HG03460 (cell line): Measurements from ENCODE around the gene APBB2.
"Not testable (repeated sequence)": the region's sequence is repeated elsewhere in the genome, so short reads cannot be mapped to it uniquely, and the experiment has no call there.

ENCODE experiments used
- ATAC-seq: cut with Tn5 transposase; IDR thresholded peaks from one replicate; pipeline ENCODE4 v1.9.1; 2021; ENCODE audit not compliant: unreplicated experiment

APBB2 gene

DNA sequence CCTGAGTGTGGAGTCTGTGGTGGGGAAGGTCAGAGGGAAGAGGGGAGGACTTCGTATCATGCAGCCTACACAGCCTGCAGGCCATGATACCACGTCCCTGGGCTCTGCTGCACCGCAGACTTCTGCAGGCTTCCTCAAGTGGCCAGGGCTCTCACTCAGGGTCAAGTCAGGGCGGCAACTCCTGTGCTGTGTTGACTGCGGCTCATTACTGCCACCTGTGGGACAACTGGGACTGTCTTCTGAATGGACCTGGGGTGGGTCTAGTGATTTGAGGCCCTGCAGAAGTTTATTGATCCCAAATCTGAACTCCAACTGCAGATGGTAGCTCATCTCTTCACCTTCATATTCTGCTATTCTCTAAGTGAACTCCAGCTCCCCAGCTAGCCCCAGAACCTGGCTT is 297.5 kb downstream of the APBB2 start:
- peak; percentile 79 for ATAC-seq

DNA sequence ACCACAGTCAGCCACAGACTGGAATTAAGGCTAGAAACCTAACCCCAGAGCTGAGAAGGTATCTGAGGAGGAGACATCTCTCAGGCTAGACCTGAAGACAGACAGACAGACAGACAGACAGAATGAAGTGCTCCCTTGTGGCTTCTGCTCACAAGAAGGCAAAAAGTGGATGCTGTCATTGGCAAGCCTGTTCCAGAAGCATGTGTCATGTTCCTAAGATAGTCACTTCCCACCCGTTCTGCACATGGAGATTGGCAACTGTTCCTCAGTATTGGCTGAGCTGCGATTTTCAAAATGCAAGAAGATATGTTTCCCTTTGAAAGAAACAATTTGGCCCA is 298.2 kb downstream of the APBB2 start:
- no peak for ATAC-seq

DNA sequence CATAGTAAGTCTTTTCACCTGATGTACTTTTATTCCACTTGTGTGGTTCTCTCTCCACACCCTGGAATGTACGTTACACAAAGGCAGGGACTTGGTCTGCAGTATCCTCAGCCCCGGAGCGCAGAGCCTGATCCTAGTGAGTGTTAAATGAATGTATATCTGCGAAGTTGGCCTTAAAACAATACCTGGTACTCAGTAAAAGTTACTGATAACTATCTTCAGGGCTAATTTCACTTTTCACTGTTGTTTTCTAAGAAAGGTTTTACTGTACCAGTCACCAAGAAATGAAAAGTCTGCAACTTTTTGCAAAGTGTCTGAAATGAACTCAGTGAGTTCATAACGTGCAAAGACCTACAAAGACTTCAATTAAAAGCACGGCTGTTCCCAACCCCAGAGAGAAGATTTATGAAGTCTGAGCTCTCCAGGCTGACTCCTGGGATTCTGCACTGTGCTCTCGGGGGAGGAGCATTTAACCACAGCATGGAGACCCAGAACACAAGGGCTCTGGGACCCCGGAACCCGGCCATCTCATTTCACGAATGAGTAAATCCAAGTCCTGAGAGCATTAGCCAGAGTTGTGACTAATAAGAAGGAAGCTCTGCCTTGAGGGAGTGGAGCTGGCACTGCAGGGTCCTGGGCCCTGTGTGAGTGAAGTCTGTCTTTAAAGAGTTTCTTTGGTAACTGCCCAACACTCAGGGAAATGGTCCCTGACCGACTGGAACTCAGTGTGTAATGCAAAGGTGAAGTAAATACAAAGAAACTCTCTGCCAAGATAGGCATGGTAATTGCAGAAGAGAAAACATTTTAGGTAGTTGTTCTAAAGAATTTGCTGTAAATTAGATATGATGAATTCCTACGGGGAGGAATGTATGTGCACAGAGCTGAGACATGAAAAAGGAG is 298.8 kb downstream of the APBB2 start:
- ATAC-seq, result no peak

- ATAC-seq, result no peak
Measured at GRCh38 chr4:40912460-40913184, 301.7 kb downstream of the APBB2 start.

GRCh38 chr4:40910706-40911105 is 303.6 kb downstream of the APBB2 start:
- no peak for ATAC-seq

DNA sequence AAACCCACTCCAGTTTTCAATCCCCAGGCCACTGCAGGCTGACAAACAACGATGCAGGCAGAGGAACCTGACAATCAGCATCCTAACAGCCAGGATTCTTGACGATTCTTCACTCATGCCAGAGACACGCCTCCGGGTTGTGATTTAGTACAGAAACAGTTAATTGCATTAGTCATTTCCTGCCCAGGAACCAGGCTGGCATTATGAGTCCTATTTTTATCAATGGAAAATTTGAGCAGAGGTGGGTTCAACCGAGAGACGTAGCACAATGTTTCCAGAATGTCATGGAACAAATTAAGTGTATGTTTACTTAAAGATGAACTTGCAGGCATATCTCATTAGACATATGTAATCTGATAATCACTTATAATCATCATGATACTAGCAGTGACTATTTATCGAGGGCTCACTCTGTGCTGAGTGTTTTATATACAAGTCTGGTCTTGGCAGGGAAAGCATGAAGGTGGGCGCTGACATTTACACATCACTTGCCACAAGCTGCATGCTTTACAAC is 304.9 kb downstream of the APBB2 start:
- no peak for ATAC-seq

DNA sequence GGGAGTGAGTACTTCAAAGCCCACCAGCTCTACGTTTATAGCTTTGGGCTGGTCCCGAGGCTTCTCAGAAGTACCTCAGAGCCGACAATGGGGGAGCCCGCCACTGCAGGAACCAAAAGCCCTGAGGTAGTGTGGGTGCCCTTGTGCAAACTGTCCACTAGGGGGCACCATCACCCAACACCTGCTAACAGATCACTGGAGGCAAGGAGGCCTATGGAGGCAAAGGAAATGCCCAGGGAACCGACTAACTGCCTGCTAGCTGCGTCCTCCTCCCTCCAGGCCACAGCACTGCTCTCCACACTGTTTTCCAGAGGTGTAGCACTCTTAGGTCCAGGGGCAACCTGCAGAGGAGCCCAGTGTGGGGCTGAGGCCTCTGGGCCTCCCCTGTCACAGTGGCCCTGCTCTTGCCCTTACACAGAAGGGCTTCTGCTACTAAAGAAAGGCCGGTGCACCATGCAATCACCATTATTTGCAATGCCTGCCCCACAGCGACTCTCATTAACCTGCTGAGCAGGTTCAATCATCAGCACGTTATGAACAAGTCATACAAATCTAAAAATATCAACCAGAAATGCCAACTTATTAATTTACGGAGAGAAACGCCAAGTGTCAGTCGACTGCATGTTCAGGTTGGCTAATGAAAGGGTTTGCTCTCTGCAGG is 305.5 kb downstream of the APBB2 start:
- peak; percentile 88 for ATAC-seq

GRCh38 chr4:40908297-40908696 is 306.0 kb downstream of the APBB2 start:
- no peak for ATAC-seq

DNA sequence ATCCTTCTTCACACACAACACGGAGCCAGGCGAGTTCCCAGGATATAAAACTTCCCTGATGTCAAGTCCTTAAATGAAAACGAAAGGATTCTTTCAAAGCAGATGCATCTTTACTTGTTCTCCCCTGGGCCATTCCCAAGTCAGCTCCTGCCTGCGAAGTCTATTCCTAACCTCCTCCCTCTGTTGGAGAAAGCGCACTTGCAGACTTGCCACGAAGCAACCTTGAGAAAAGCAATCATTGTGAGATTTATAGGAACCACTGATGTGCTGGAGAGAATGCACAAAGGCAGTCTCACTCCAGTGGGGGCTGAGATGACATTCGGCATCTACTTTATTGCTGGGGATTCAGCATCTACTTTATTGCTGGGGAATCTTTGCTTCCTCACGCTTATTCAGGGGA is 308.9 kb downstream of the APBB2 start:
- no peak for ATAC-seq

- not testable (repeated sequence) for ATAC-seq
Measured at GRCh38 chr4:40900531-40900930, 313.8 kb downstream of the APBB2 start.

GRCh38 chr4:40897557-40898203 is 316.7 kb downstream of the APBB2 start:
- peak; percentile 85 for ATAC-seq

DNA sequence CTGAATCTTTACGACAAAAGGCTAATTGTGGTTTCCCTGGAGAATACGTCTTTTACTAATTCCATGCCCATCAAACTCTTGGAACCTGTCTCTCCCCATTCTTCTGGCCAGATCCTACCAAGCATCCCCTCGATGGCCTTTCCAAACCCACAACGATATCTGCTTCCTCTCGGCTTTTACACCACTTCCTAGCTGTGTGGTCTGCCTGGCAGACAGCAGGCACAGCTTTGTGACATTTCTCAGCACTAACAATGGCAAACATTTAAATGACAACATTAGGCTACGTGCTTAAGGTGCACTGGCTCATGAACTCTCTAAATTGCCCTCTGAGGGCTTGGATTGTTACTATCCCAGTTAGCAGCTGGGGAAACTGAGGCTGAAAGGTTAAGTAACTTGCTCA is 323.6 kb downstream of the APBB2 start:
- no peak for ATAC-seq

- ATAC-seq, result no peak
Measured at GRCh38 chr4:40890199-40890598, 324.1 kb downstream of the APBB2 start.

DNA sequence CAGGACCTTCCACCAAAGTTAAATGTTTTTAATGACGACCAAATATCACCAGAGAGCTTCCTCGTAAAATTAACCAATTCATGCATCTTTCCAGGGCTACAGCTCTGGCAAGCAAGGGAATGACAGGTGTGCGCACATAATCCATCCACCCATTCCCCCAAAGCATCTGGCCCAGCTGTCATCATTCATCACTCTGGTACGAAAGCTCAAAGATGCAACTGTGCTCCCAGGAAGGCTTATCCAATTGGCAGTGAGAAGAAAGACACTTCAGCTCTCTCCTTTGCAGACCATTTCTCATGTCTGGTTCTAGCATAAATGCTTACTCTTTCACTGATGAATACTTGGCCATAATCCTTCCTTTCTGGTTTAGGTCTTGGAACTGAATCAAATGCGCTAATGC is 325.4 kb downstream of the APBB2 start:
- ATAC-seq, result no peak

- no peak for ATAC-seq
Measured at GRCh38 chr4:40887764-40888131, 326.6 kb downstream of the APBB2 start.

DNA sequence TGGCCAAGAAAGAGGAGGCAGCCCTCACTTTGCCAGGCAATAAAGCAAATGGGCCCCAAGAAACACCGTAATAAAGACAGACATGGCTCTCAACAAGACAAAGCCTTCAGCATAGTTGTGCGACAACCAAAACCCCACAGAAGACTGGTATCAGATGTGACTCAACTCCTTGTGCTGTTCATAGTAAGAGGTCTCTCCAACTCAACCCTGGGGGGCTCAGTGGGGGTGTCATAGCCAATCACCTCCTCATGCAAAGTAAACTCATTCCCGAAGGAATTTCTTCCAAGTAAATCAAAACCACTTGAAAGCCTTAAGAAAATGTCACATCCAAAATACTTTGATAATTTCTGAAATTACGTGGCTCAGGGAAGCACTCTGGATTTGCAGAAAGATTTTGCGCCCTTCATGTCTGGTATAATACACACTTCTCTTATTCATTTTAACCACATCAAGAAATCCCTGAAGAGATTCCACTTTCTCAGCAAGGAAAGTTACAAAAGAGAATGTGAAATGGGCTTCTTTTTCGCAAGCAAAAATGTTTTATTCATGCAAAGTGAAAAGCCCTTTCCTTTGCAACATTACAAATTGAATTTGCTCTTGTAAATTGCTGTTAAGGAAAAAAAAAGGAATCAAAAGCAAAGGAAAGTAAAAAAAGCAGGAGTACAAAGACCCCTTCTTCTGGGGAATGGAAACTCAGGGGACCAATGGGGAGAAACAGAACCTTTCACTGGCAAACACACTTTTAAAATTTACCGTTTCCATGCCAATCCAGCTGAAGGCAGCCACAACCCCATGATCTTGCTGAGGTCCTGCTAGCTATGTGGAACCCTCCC is 327.2 kb downstream of the APBB2 start:
- no peak for ATAC-seq

DNA sequence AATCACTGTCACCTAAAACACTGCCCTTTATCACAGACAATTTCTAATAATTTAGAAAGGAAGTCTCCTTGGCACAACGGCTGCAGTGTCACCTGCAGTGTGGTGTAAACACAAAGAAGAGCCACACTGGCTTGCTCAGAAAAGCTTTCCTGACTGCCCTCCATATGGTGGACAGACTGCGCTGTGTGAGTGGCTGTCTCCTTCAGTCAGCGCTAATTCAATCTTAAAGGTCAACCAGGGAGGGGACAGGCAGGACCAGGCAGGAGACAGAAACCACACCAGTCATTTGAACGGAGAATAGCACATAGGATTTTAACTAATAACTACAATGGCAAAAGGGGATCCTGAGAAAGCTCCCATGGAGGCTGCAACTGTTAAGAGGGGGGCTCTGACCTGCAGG is 332.5 kb downstream of the APBB2 start:
- ATAC-seq, result no peak

DNA sequence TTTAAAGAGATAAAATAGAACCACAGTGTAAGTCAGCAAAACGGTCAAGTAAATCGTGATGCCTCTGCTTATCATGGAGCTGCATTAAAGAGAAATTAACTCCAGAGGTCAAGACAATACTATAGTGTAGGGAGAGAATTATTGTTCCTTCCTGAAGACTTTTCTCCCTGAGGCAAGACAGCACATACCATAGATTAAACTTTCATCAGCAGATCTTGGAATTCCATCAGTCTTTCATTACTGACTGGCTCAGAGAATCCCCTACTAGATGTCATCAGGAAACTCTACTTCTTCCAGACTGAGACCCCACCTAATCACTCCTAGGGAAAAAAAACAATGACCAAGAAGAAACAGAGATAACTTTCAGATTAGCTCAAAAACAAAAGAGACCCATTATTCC is 333.2 kb downstream of the APBB2 start:
- ATAC-seq, result no peak

- no peak for ATAC-seq
Measured at GRCh38 chr4:40878548-40879055, 335.7 kb downstream of the APBB2 start.

DNA sequence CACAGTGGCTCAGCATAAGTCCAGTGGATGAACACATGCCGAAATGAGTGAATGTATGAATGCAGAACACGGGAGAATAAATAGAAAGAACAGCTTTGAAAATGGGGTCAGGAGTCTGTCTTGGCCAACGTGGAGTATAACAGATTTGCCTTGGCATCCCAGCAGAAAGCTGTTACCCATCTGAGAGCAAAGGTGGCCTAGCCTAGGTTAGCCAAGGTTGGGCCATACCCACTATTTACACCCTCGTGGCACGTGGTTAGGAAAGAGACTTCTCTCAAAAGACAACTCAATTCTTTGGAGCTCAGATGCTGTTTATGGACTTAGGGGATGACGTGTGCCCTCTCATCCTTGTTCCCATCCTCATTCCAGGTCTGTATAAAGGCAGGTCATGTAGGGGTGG is 337.3 kb downstream of the APBB2 start:
- no peak for ATAC-seq
